Epithelial cell of esophagus (primary cell): Measurements from ENCODE around the gene PLA2G2A.
"Not testable (repeated sequence)": the region's sequence is repeated elsewhere in the genome, so short reads cannot be mapped to it uniquely, and the experiment has no call there.

ENCODE experiments used
- DNase-seq: peaks from one replicate; pipeline ENCODE4 v3.0.0; 2010; ENCODE audit warnings: low read depth
- H3K4me3 ChIP-seq: 2 replicates; pipeline ENCODE4 v1.5.1; 2011; ENCODE audit warnings: mild to moderate bottlenecking, low read length, control low read depth
- TF ChIP-seq, protein P1 (sequence below): IDR thresholded peaks from 2 replicates; pipeline ENCODE4 v1.5.1; 2011; ENCODE audit warnings: low read depth, mild to moderate bottlenecking, low read length, control low read depth, inconsistent platforms; ENCODE audit not compliant: insufficient read depth; ENCODE audit errors: missing control alignments

Gene PLA2G2A

DNA sequence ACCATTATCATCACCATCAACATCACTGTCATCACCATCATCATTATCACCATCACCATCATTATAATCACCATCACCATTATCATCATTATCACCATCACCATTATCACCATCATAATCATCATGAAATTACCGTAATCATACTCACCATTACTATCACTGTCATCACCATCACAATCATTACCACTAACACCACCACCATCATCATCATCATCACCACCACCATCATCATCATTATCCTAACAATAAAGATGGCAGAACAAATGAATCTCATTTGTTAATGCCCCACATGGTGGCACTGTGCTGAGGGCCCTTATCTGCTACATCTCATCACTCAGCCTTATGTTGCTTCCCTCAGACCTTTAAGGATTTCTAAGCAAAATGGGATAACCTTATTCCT, 46.6 kb downstream of the PLA2G2A start:
- TF ChIP-seq, protein P1, sequence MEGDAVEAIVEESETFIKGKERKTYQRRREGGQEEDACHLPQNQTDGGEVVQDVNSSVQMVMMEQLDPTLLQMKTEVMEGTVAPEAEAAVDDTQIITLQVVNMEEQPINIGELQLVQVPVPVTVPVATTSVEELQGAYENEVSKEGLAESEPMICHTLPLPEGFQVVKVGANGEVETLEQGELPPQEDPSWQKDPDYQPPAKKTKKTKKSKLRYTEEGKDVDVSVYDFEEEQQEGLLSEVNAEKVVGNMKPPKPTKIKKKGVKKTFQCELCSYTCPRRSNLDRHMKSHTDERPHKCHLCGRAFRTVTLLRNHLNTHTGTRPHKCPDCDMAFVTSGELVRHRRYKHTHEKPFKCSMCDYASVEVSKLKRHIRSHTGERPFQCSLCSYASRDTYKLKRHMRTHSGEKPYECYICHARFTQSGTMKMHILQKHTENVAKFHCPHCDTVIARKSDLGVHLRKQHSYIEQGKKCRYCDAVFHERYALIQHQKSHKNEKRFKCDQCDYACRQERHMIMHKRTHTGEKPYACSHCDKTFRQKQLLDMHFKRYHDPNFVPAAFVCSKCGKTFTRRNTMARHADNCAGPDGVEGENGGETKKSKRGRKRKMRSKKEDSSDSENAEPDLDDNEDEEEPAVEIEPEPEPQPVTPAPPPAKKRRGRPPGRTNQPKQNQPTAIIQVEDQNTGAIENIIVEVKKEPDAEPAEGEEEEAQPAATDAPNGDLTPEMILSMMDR: no peak
- H3K4me3 ChIP-seq: no peak overlapping the region
- no peak for DNase-seq

DNA sequence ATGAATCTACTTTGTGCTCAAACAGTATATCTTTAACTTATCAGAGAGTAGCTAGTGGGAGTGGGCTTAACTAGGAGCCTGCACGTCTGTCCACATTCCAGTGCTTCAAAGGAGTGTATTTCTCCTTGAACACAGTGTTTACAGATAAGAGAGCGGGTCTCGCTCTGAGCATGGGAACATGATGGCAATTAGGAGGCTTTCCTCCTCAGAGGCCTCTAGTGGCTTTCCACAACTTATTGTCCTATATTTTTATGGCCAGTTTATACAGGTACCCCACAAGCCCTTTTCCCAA, 52.3 kb downstream of the PLA2G2A start:
- not testable (repeated sequence) for DNase-seq, H3K4me3 ChIP-seq

DNA sequence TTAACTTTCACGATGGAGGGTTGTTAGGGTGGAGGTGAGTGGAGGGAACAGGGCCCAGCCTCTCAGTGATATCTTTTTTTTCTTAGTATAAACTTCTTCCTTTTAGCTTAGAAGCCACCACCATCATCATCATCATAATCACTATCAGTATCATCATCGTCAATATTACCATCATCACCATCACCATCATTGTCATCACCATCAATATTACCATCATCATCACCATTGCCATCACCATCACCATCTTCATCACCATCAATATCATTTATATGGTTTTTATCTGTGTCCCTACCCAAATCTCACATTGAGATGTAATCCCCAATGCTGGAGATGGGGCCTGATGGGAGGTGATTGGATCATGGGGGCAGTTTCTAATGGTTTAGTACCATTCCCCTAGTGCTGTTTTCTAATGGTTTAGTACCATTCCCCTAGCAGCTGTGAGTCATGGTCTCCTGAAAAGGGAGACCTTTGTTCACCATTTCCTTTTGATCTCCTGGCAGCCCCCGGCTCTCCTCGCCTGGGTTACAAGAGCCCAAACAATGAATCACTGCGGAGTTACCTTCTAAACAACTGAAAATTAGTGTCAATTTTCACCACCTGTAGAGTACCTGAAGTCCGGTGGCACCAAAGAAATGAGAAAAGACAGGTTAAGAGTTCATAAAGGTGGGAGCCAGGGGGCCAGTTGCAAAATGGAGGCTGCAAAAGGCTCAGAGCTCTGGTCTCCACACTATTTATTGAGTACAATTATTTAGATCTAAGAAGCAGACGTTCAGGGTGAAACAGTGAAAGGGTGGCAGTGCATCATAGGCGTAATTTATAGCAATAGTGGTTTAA, 52.9 kb downstream of the PLA2G2A start:
- TF ChIP-seq, protein P1: no peak
- peak; percentile 70 for DNase-seq
- H3K4me3 ChIP-seq: no peak overlapping the region
